Measurements from ENCODE around the gene CCDC60.

CCDC60 gene

GRCh38 chr12:119391673-119392072 lies 57.1 kb downstream of the CCDC60 start:
- DNase-seq: no peak

GRCh38 chr12:119393677-119394076 lies 59.1 kb downstream of the CCDC60 start:
- no peak for DNase-seq

GRCh38 chr12:119397540-119397939 lies 63.0 kb downstream of the CCDC60 start:
- DNase-seq: no peak

- DNase-seq: no peak
Observed at GRCh38 chr12:119398190-119398589, 63.7 kb downstream of the CCDC60 start.

- DNase-seq: no peak
Observed at GRCh38 chr12:119399301-119399700, 64.8 kb downstream of the CCDC60 start.

- DNase-seq: peak; percentile 66
Observed at GRCh38 chr12:119406308-119406707, 71.8 kb downstream of the CCDC60 start.

- no peak for DNase-seq
Observed at GRCh38 chr12:119406811-119407210, 72.3 kb downstream of the CCDC60 start.

- no peak for DNase-seq
Observed at GRCh38 chr12:119409043-119409442, 74.5 kb downstream of the CCDC60 start.

GRCh38 chr12:119410396-119410795 lies 75.9 kb downstream of the CCDC60 start:
- no peak for DNase-seq

GRCh38 chr12:119412306-119412705 lies 77.8 kb downstream of the CCDC60 start:
- no peak for DNase-seq

GRCh38 chr12:119412811-119413794 lies 78.6 kb downstream of the CCDC60 start:
- DNase-seq: peak; percentile 74

GRCh38 chr12:119415714-119416113 lies 81.2 kb downstream of the CCDC60 start:
- DNase-seq: no peak

GRCh38 chr12:119417440-119417839 lies 82.9 kb downstream of the CCDC60 start:
- DNase-seq: no peak

GRCh38 chr12:119419381-119419780 lies 84.9 kb downstream of the CCDC60 start:
- DNase-seq: no peak

- DNase-seq: no peak
Observed at GRCh38 chr12:119423285-119423684, 88.8 kb downstream of the CCDC60 start.

GRCh38 chr12:119425623-119426022 lies 91.1 kb downstream of the CCDC60 start:
- DNase-seq: no peak

- DNase-seq: no peak
Observed at GRCh38 chr12:119431151-119431550, 96.6 kb downstream of the CCDC60 start.

GRCh38 chr12:119432949-119433348 lies 98.4 kb downstream of the CCDC60 start:
- DNase-seq: no peak

GRCh38 chr12:119440803-119441360 lies 106.4 kb downstream of the CCDC60 start:
- DNase-seq: no peak

GRCh38 chr12:119444462-119445044 lies 110.0 kb downstream of the CCDC60 start:
- DNase-seq: peak; percentile 16

GRCh38 chr12:119446459-119446858 lies 111.9 kb downstream of the CCDC60 start:
- DNase-seq: no peak

- no peak for DNase-seq
Observed at GRCh38 chr12:119447126-119447525, 112.6 kb downstream of the CCDC60 start.

- DNase-seq: no peak
Observed at GRCh38 chr12:119447618-119448017, 113.1 kb downstream of the CCDC60 start.

- no peak for DNase-seq
Observed at GRCh38 chr12:119448611-119449131, 114.1 kb downstream of the CCDC60 start.

Measured in NCI-H345 (cell line).